Fibroblast of skin of back (primary cell): ENCODE measurements around the gene FCAR. TPM values are rescaled to one million over a fixed set of nuclear protein-coding genes. Genes with fewer than 3 reads are reported as not detected.
"Not testable (repeated sequence)": the region's sequence is repeated elsewhere in the genome, so short reads cannot be mapped to it uniquely, and the experiment has no call there.

Source experiments
- DNase-seq: peaks from one replicate; pipeline ENCODE4 v3.0.0-alpha.2; 2013
- polyA plus RNA-seq, 2 experiments: library from polyadenylated mRNA; unstranded; fragments of 120-200 nt; gene quantifications; one replicate each; pipeline ENCODE4 v1.2.1, GENCODE V29; 2013; ENCODE audit not compliant: insufficient read length in 2 of 2

FCAR gene
- polyA plus RNA-seq (2013, experiment 1 of 2; ENCODE audit: insufficient read length): not detected
- not detected for polyA plus RNA-seq (2013, experiment 2 of 2; ENCODE audit: insufficient read length)

- DNase-seq: no peak
Measured at GRCh38 chr19:54873990-54874389, at the start of gene FCAR. Gene FCAR (plus strand): TSS chr19:54874235. CDS start chr19:54874290, 55 bp downstream.

- not testable (repeated sequence) for DNase-seq
Measured at GRCh38 chr19:54824416-54824815, 49.6 kb upstream of the FCAR start.

- DNase-seq: not testable (repeated sequence)
Measured at GRCh38 chr19:54825326-54825725, 48.7 kb upstream of the FCAR start.

- not testable (repeated sequence) for DNase-seq
Measured at GRCh38 chr19:54828064-54828463, 46.0 kb upstream of the FCAR start.

- not testable (repeated sequence) for DNase-seq
Measured at GRCh38 chr19:54832496-54832895, 41.5 kb upstream of the FCAR start, which contains the start of gene KIR2DS4. Gene KIR2DS4 (plus strand): TSS chr19:54832676.

GRCh38 chr19:54835126-54835525 lies 38.9 kb upstream of the FCAR start:
- DNase-seq: not testable (repeated sequence)

- DNase-seq: not testable (repeated sequence)
Measured at GRCh38 chr19:54837522-54837921, 36.5 kb upstream of the FCAR start.

GRCh38 chr19:54843171-54843570 lies 30.9 kb upstream of the FCAR start:
- DNase-seq: not testable (repeated sequence)

GRCh38 chr19:54850061-54850640 lies 23.9 kb upstream of the FCAR start, which contains the start of gene KIR3DL2:
Gene KIR3DL2 (plus strand): TSS chr19:54850443. CDS start chr19:54850476, 33 bp downstream.
- not testable (repeated sequence) for DNase-seq

- no peak for DNase-seq
Measured at GRCh38 chr19:54850930-54851329, 23.1 kb upstream of the FCAR start.

GRCh38 chr19:54851353-54851752 lies 22.7 kb upstream of the FCAR start:
- no peak for DNase-seq

- DNase-seq: not testable (repeated sequence)
Measured at GRCh38 chr19:54855241-54855640, 18.8 kb upstream of the FCAR start.

- not testable (repeated sequence) for DNase-seq
Measured at GRCh38 chr19:54858476-54858875, 15.6 kb upstream of the FCAR start.

- DNase-seq: not testable (repeated sequence)
Measured at GRCh38 chr19:54859421-54859820, 14.6 kb upstream of the FCAR start.

GRCh38 chr19:54863459-54863858 lies 10.6 kb upstream of the FCAR start:
- not testable (repeated sequence) for DNase-seq

GRCh38 chr19:54871696-54872095 lies 2.3 kb upstream of the FCAR start:
- no peak for DNase-seq

- DNase-seq: no peak
Measured at GRCh38 chr19:54875506-54875905, 1.5 kb downstream of the FCAR start.

GRCh38 chr19:54877471-54877870 lies 3.4 kb downstream of the FCAR start:
- DNase-seq: no peak

GRCh38 chr19:54881884-54882283 lies 7.8 kb downstream of the FCAR start:
- DNase-seq: no peak

- DNase-seq: no peak
Measured at GRCh38 chr19:54882758-54883157, 8.7 kb downstream of the FCAR start.

- no peak for DNase-seq
Measured at GRCh38 chr19:54883228-54883627, 9.2 kb downstream of the FCAR start.

GRCh38 chr19:54888239-54888638 lies 14.2 kb downstream of the FCAR start:
- DNase-seq: no peak

GRCh38 chr19:54889566-54889965 lies 15.5 kb downstream of the FCAR start:
- DNase-seq: no peak

- DNase-seq: no peak
Measured at GRCh38 chr19:54893406-54893805, 19.4 kb downstream of the FCAR start.
